LNCAP (cell line): ENCODE measurements around the gene TRIM17.

Experiments used
- CTCF ChIP-seq: fragments of 450-650 bp; IDR thresholded peaks from 2 replicates; pipeline ENCODE4 v1.5.1; 2017; ENCODE audit warnings: mild to moderate bottlenecking

Gene TRIM17

GRCh38 chr1:228370941-228371740 lies 45.5 kb downstream of the TRIM17 start:
- TF ChIP-seq CTCF: no peak

GRCh38 chr1:228370439-228370940 lies 46.2 kb downstream of the TRIM17 start:
- TF ChIP-seq CTCF: no peak

GRCh38 chr1:228369608-228370438 lies 46.8 kb downstream of the TRIM17 start:
- TF ChIP-seq CTCF: no peak

- TF ChIP-seq CTCF: no peak
Observed at GRCh38 chr1:228368801-228369607, 47.7 kb downstream of the TRIM17 start.

- TF ChIP-seq CTCF: no peak
Observed at GRCh38 chr1:228367798-228368791, 48.6 kb downstream of the TRIM17 start.

GRCh38 chr1:228366866-228367741 lies 49.6 kb downstream of the TRIM17 start:
- no peak for TF ChIP-seq CTCF
